Neural progenitor cell (in vitro differentiated cells): ENCODE results near the gene DLG2.
"Not testable (repeated sequence)": the region's sequence is repeated elsewhere in the genome, so short reads cannot be mapped to it uniquely, and the experiment has no call there.

Source experiments
- CTCF ChIP-seq: fragments of 200-600 bp; sonication (generic); IDR thresholded peaks from 2 replicates; pipeline ENCODE4 v1.5.1; 2017; ENCODE audit warnings: antibody characterized with exemption, mild to moderate bottlenecking
- EZH2 ChIP-seq: fragments of 200-600 bp; sonication (generic); IDR thresholded peaks from 2 replicates; pipeline ENCODE4 v1.6.1; 2017; ENCODE audit warnings: antibody characterized with exemption, mild to moderate bottlenecking, moderate library complexity
- EZH2phosphoT487 ChIP-seq: fragments of 200-600 bp; sonication (generic); IDR thresholded peaks from 2 replicates; pipeline ENCODE4 v1.6.1; 2017; ENCODE audit warnings: antibody characterized with exemption

GRCh38 chr11:85270315-85270714 is 356.8 kb downstream of the DLG2 start:
- not testable (repeated sequence) for TF ChIP-seq CTCF, EZH2, EZH2phosphoT487
